ENCODE measurements around the gene P3H1.

GRCh38 chr1:42744148-42744413, 22.7 kb downstream of the P3H1 start:
- TF ChIP-seq EP300 (IDR thresholded peaks at IDR 0.05) (no peak), CTCF (IDR thresholded peaks at IDR 0.05) (no peak)

Data from ovary (tissue), 3 donors.